Activated B cell treated with CpG ODN at 0.5 μM for 24 hours (primary cell): ENCODE data around the gene DOC2A. TPM values are rescaled to one million over a fixed set of nuclear protein-coding genes. Genes with fewer than 3 reads are reported as not detected.
"Not testable (repeated sequence)": the region's sequence is repeated elsewhere in the genome, so short reads cannot be mapped to it uniquely, and the experiment has no call there.

ENCODE experiments used
- ATAC-seq: fragments of 200-7000 bp; cut with Tn5 transposase; one replicate; pipeline ENCODE4 v1.10.0; 2021; ENCODE audit warnings: low read depth, mild to moderate bottlenecking, moderate library complexity
- CTCF ChIA-PET: fragments of 350-600 bp; sonication (Branson Sonifier 250); formaldehyde crosslinking; loops from one replicate; lab custom pipeline; 2021; ENCODE audit warnings: antibody characterized with exemption; lab: Charles Lee
- POLR2A ChIA-PET: fragments of 350-600 bp; sonication (Branson Sonifier 250); formaldehyde crosslinking; loops from one replicate; lab custom pipeline; 2021; ENCODE audit warnings: antibody characterized with exemption; lab: Charles Lee
- DNase-seq: peaks from one replicate; pipeline ENCODE4 v3.0.0; 2022
- H3K27ac Mint-ChIP-seq: one replicate; pipeline ENCODE4 v1.8.0; 2020; ENCODE audit warnings: mixed read lengths
- H3K27me3 Mint-ChIP-seq: one replicate; pipeline ENCODE4 v1.8.0; 2021; ENCODE audit warnings: mixed read lengths
- H3K36me3 Mint-ChIP-seq: one replicate; pipeline ENCODE4 v1.8.0; 2021; ENCODE audit warnings: low read depth, mixed read lengths
- H3K4me1 Mint-ChIP-seq: one replicate; pipeline ENCODE4 v1.8.0; 2021; ENCODE audit warnings: mixed read lengths
- H3K4me3 Mint-ChIP-seq: one replicate; pipeline ENCODE4 v1.8.0; 2020; ENCODE audit warnings: mild to moderate bottlenecking, mixed read lengths
- H3K9me3 Mint-ChIP-seq: one replicate; pipeline ENCODE4 v1.8.0; 2020; ENCODE audit warnings: mixed read lengths
- intact Hi-C: fragments of 100-400 bp; cut with micrococcal nuclease; formaldehyde crosslinking; loops from one replicate; pipeline ENCODE4 v1.15.1; 2024
- total RNA-seq: library from RNA; stranded (reverse); gene quantifications from 2 replicates; pipeline ENCODE4 v1.2.3, GENCODE V29; 2022
- TF ChIP-seq, protein P1 (sequence below): fragments of 200-600 bp; IDR thresholded peaks from one replicate; pipeline ENCODE4 v1.8.0; 2022; ENCODE audit warnings: antibody characterized with exemption, mild to moderate bottlenecking

The DOC2A gene
- total RNA-seq, 1 donor from 2014 or later = not detected

DNA sequence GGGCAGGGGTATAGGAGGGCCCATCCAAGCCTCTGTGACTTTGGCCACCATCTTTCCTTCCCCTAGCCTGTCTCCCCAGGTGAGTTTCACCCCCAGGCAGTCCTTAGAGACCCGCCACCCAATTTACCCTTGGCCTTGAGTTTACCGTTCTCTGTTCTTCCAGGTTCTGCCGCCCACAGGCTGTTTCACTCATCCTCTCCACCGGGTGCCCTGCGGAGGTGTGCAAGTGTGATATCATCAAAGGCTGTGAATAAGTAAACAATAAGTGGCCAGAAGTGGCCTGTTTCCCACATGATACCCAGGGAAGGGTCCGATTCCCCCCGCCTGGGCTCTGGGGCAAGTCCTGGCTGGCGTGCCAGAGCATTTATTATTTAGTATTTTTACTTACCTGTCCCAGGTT, 35.4 kb upstream of the DOC2A start:
- ATAC-seq (no peak), DNase-seq (no peak)
- Mint-ChIP-seq H3K9me3 (no peaks in the 10 kb centered on the region), H3K36me3 (no peaks in the 10 kb centered on the region), H3K27me3 (no peaks in the 10 kb centered on the region), H3K4me1 (no peaks in the 10 kb centered on the region), H3K4me3 (no peak overlapping the region), H3K27ac (no peak overlapping the region)
- TF ChIP-seq, protein P1, sequence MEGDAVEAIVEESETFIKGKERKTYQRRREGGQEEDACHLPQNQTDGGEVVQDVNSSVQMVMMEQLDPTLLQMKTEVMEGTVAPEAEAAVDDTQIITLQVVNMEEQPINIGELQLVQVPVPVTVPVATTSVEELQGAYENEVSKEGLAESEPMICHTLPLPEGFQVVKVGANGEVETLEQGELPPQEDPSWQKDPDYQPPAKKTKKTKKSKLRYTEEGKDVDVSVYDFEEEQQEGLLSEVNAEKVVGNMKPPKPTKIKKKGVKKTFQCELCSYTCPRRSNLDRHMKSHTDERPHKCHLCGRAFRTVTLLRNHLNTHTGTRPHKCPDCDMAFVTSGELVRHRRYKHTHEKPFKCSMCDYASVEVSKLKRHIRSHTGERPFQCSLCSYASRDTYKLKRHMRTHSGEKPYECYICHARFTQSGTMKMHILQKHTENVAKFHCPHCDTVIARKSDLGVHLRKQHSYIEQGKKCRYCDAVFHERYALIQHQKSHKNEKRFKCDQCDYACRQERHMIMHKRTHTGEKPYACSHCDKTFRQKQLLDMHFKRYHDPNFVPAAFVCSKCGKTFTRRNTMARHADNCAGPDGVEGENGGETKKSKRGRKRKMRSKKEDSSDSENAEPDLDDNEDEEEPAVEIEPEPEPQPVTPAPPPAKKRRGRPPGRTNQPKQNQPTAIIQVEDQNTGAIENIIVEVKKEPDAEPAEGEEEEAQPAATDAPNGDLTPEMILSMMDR = no peak
- CTCF ChIA-PET = no interaction called here
- intact Hi-C loops = no loop called here
- POLR2A ChIA-PET = no interaction called here

DNA sequence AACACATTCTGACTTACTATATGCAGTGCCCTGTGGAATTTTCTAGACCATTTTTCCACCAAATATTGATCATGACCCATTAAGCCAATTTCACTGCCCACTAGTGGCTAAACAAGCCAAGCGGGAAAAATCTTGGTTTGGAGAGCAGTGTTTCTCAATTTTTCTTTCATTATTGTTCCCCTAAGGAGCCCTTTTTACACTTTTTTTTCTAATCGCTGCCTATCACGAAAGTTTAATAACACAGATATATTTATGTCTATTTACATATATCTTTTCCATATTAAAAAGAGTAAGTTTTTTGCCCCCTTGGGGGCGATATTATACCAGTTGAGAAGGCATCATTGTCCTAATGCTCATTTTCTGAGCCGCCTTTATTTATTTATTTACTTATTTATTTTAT, 31.0 kb upstream of the DOC2A start:
- Mint-ChIP-seq H3K4me1 (peaks cover 4% of the 10 kb centered on the region), H3K27ac (no peak overlapping the region), H3K36me3 (no peaks in the 10 kb centered on the region), H3K9me3 (no peaks in the 10 kb centered on the region), H3K4me3 (no peak overlapping the region), H3K27me3 (no peaks in the 10 kb centered on the region)
- TF ChIP-seq, protein P1 = no peak
- ATAC-seq = no peak
- intact Hi-C loops = no loop called here
- CTCF ChIA-PET = no interaction called here
- POLR2A ChIA-PET = interaction anchor here (0.7 kb wide), 1 partner anchor 10 kb away, joined by 3 read pairs; no protein-coding TSS in a partner anchor
- no peak for DNase-seq

DNA sequence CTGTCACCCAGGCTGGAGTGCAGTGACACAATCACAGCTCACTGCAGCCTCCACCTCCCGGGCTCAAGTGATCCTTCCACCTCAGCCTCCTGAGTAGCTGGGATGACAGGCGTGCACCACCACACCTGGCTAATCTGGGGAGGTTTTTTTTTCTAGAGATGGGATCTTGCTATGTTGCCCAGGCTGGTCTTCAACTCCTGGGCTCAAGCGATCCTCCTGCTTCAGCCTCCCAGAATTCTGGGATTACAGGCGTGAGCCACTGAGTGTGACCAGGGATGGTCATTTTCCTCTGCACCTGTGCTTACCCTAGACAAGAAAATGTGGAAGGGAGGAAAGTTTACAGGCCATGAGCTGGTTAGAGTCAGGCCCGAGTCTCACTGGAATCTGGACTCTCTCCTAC, 29.9 kb upstream of the DOC2A start:
- POLR2A ChIA-PET, H3K36me3 Mint-ChIP-seq, H3K27ac Mint-ChIP-seq, H3K4me3 Mint-ChIP-seq, intact Hi-C loops, H3K27me3 Mint-ChIP-seq, DNase-seq, ATAC-seq, H3K4me1 Mint-ChIP-seq, H3K9me3 Mint-ChIP-seq: not testable (repeated sequence)
- CTCF ChIA-PET = interaction anchor here (0.8 kb wide), 1 partner anchor 48 kb away, joined by 3 read pairs; no protein-coding TSS in a partner anchor

DNA sequence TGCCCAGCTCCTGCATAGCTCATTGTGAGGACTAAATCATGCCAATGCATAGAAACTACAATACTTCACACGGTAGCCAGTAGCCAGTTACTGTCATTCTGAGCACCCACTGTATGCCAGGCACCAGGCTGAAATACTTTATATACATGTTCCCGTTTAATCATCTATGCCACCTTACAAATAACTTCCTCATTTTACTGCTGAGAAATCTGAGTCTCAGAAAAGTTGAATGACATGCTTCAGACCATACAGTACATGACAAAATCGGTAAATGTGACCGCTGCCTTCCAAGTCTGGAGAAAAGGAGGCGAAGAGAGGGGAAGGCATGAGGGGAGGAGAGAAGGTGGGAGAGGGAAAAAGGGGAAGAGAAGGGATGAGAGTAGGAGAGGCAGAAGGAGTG, 29.4 kb upstream of the DOC2A start:
- peaks cover 4% of the 10 kb centered on the region for H3K4me1 Mint-ChIP-seq
- POLR2A ChIA-PET = no interaction called here
- intact Hi-C loops = no loop called here
- CTCF ChIA-PET = interaction anchor here (0.8 kb wide), 1 partner anchor 48 kb away, joined by 3 read pairs; no protein-coding TSS in a partner anchor
- H3K36me3 Mint-ChIP-seq = no peaks in the 10 kb centered on the region
- H3K4me3 Mint-ChIP-seq = no peak overlapping the region
- peak; percentile 66 for ATAC-seq
- DNase-seq = no peak
- H3K27me3 Mint-ChIP-seq = peaks cover 8% of the 10 kb centered on the region
- no peak overlapping the region for H3K27ac Mint-ChIP-seq
- no peaks in the 10 kb centered on the region for H3K9me3 Mint-ChIP-seq
- TF ChIP-seq, protein P1 = no peak

DNA sequence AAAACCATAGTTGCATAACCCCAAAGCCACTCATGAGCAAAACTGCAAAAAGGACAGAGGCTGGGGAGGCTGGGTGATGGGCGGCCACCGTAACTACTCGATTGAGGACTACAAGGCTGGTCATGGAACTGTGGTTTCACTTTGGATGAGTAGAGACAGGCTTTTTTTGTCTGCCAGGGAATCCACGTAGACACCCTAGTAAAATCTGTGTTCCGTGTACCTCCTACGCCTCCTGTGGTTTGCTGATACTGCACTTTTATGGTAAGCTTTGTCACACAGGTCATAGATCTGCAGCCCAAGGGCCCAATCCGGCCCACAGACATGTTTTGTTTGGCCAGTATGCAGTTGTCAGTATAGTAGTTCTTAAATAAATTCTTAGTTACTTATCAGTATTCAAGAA, 22.4 kb upstream of the DOC2A start:
- DNase-seq (no peak), ATAC-seq (no peak)
- no peaks in the 10 kb centered on the region for H3K36me3 Mint-ChIP-seq
- no peak overlapping the region for H3K4me3 Mint-ChIP-seq
- no peaks in the 10 kb centered on the region for H3K9me3 Mint-ChIP-seq
- H3K27me3 Mint-ChIP-seq = peaks cover 44% of the 10 kb centered on the region
- TF ChIP-seq, protein P1 = no peak
- H3K4me1 Mint-ChIP-seq = peaks cover 8% of the 10 kb centered on the region
- POLR2A ChIA-PET = no interaction called here
- no peak overlapping the region for H3K27ac Mint-ChIP-seq
- intact Hi-C loops = no loop called here
- CTCF ChIA-PET = interaction anchor here (0.9 to 1.3 kb wide), 2 partner anchors 20 to 238 kb away, joined by 3 to 4 read pairs; a partner anchor contains a TSS
